Loucy (cell line): ENCODE results near the gene EXOC8.

Source experiments
- CTCF ChIP-seq: fragments of 200-600 bp; sonication (generic); conservative IDR thresholded peaks from 2 replicates; pipeline ENCODE4 v1.5.1; 2014; ENCODE audit warnings: mild to moderate bottlenecking, antibody characterized with exemption, low read length
- EZH2phosphoT487 ChIP-seq: fragments of 200-600 bp; IDR thresholded peaks from 2 replicates; pipeline ENCODE4 v1.6.1; 2018; ENCODE audit warnings: antibody characterized with exemption, mild to moderate bottlenecking, moderate library complexity, borderline replicate concordance

DNA sequence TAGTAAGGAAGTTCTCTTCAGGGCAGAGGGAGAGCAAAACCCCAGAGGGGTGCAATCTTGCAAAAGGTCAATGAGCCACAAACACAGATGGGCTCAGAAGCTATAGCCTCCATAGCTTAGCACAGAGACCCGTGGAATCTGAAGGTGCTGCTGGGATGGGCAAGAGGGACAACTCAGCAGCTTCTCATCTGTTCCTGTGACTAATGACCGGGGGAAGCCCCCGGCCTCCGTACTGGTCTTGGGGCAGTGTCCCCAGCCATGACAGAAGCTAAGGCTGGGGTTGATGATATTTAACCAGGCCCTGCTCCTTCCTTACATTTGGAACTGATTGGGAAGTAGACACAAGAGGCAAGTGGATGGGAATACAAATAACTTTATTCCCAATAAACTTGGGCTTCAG, 19.1 kb downstream of the EXOC8 start:
- TF ChIP-seq CTCF (no peak), EZH2phosphoT487 (no peak)
